Loucy (cell line): Measurements from ENCODE around the gene SIL1.
"Not testable (repeated sequence)": the region's sequence is repeated elsewhere in the genome, so short reads cannot be mapped to it uniquely, and the experiment has no call there.

ENCODE experiments used
- CTCF ChIP-seq: fragments of 200-600 bp; sonication (generic); conservative IDR thresholded peaks from 2 replicates; pipeline ENCODE4 v1.5.1; 2014; ENCODE audit warnings: mild to moderate bottlenecking, antibody characterized with exemption, low read length
- EZH2phosphoT487 ChIP-seq: fragments of 200-600 bp; IDR thresholded peaks from 2 replicates; pipeline ENCODE4 v1.6.1; 2018; ENCODE audit warnings: antibody characterized with exemption, mild to moderate bottlenecking, moderate library complexity, borderline replicate concordance

- not testable (repeated sequence) for TF ChIP-seq CTCF, EZH2phosphoT487
Observed at GRCh38 chr5:139192906-139193305, 5.3 kb downstream of the SIL1 start.
